Dedifferentiated amniotic fluid mesenchymal stem cell (primary cell): Measurements from ENCODE around the gene DOK7.
"Not testable (repeated sequence)": the region's sequence is repeated elsewhere in the genome, so short reads cannot be mapped to it uniquely, and the experiment has no call there.

Source experiments
- DNase-seq: peaks from one replicate; pipeline ENCODE4 v3.0.0-alpha.2; 2016; ENCODE audit errors: extremely low spot score

DOK7 gene

GRCh38 chr4:3533423-3533820, 70.3 kb downstream of the DOK7 start:
- DNase-seq: no peak

GRCh38 chr4:3535812-3536211, 72.7 kb downstream of the DOK7 start:
- DNase-seq: not testable (repeated sequence)

GRCh38 chr4:3538906-3539305, 75.8 kb downstream of the DOK7 start:
- DNase-seq: not testable (repeated sequence)

- DNase-seq: not testable (repeated sequence)
These were observed 80.3 kb downstream of the DOK7 start for GRCh38 chr4:3543415-3543814.
